IPS-15b (cell line): ENCODE results near the gene SELENOO.

Experiments
- H3K27me3 ChIP-seq: one replicate; pipeline ENCODE4 v1.6.1; 2013; ENCODE audit warnings: low read length; ENCODE audit not compliant: control insufficient read depth, insufficient read depth
- H3K36me3 ChIP-seq: one replicate; pipeline ENCODE4 v1.6.1; 2013; ENCODE audit warnings: low read length; ENCODE audit not compliant: control insufficient read depth, insufficient read depth
- H3K4me1 ChIP-seq: one replicate; pipeline ENCODE4 v1.6.1; 2013; ENCODE audit warnings: mild to moderate bottlenecking, low read length; ENCODE audit not compliant: control insufficient read depth, insufficient read depth
- H3K4me3 ChIP-seq: one replicate; pipeline ENCODE4 v1.5.1; 2013; ENCODE audit warnings: low read depth, low read length
- H3K9ac ChIP-seq: one replicate; pipeline ENCODE4 v1.6.1; 2013; ENCODE audit warnings: low read depth, mild to moderate bottlenecking, low read length
- H3K9me3 ChIP-seq: one replicate; pipeline ENCODE4 v1.6.1; 2013; ENCODE audit warnings: mild to moderate bottlenecking, low read length; ENCODE audit not compliant: control insufficient read depth, insufficient read depth

The SELENOO gene

GRCh38 chr22:50209893-50210292 is 9.1 kb downstream of the SELENOO start:
- Histone ChIP-seq H3K9me3 (no peaks in the 10 kb centered on the region), H3K36me3 (peaks cover 39% of the 10 kb centered on the region), H3K4me3 (no peak overlapping the region), H3K4me1 (no peaks in the 10 kb centered on the region), H3K9ac (no peak overlapping the region), H3K27me3 (no peaks in the 10 kb centered on the region)

- H3K9ac ChIP-seq = no peak overlapping the region
- no peaks in the 10 kb centered on the region for H3K4me1 ChIP-seq
- H3K9me3 ChIP-seq = no peaks in the 10 kb centered on the region
- no peaks in the 10 kb centered on the region for H3K27me3 ChIP-seq
- H3K4me3 ChIP-seq = no peak overlapping the region
- H3K36me3 ChIP-seq = peaks cover 45% of the 10 kb centered on the region
Observed at GRCh38 chr22:50210378-50211139, 9.7 kb downstream of the SELENOO start.

- H3K27me3 ChIP-seq = no peaks in the 10 kb centered on the region
- H3K9ac ChIP-seq = no peak overlapping the region
- no peak overlapping the region for H3K4me3 ChIP-seq
- H3K4me1 ChIP-seq = no peaks in the 10 kb centered on the region
- H3K9me3 ChIP-seq = no peaks in the 10 kb centered on the region
- peaks cover 51% of the 10 kb centered on the region for H3K36me3 ChIP-seq
Observed at GRCh38 chr22:50211147-50211546, 10.3 kb downstream of the SELENOO start.

- no peaks in the 10 kb centered on the region for H3K9me3 ChIP-seq
- H3K4me1 ChIP-seq = no peaks in the 10 kb centered on the region
- H3K27me3 ChIP-seq = no peaks in the 10 kb centered on the region
- no peak overlapping the region for H3K4me3 ChIP-seq
- no peak overlapping the region for H3K9ac ChIP-seq
- H3K36me3 ChIP-seq = peaks cover 65% of the 10 kb centered on the region
Observed at GRCh38 chr22:50213263-50213662, 12.5 kb downstream of the SELENOO start.

GRCh38 chr22:50215297-50216054 is 14.7 kb downstream of the SELENOO start:
- Histone ChIP-seq H3K4me3 (no peak overlapping the region), H3K4me1 (no peaks in the 10 kb centered on the region), H3K9ac (no peak overlapping the region), H3K36me3 (peaks cover 72% of the 10 kb centered on the region), H3K9me3 (no peaks in the 10 kb centered on the region), H3K27me3 (no peaks in the 10 kb centered on the region)

- Histone ChIP-seq H3K9me3 (no peaks in the 10 kb centered on the region), H3K4me3 (no peak overlapping the region), H3K9ac (no peak overlapping the region), H3K36me3 (peaks cover 73% of the 10 kb centered on the region), H3K4me1 (no peaks in the 10 kb centered on the region), H3K27me3 (no peaks in the 10 kb centered on the region)
Observed at GRCh38 chr22:50216055-50216683, 15.4 kb downstream of the SELENOO start.

GRCh38 chr22:50216684-50217520 is 16.1 kb downstream of the SELENOO start:
- H3K9me3 ChIP-seq = no peaks in the 10 kb centered on the region
- no peaks in the 10 kb centered on the region for H3K4me1 ChIP-seq
- H3K27me3 ChIP-seq = no peaks in the 10 kb centered on the region
- peaks cover 79% of the 10 kb centered on the region for H3K36me3 ChIP-seq
- no peak overlapping the region for H3K4me3 ChIP-seq
- H3K9ac ChIP-seq = no peak overlapping the region

- H3K9me3 ChIP-seq = no peaks in the 10 kb centered on the region
- H3K27me3 ChIP-seq = no peaks in the 10 kb centered on the region
- H3K4me1 ChIP-seq = no peaks in the 10 kb centered on the region
- no peak overlapping the region for H3K9ac ChIP-seq
- H3K36me3 ChIP-seq = peaks cover 80% of the 10 kb centered on the region
- no peak overlapping the region for H3K4me3 ChIP-seq
Observed at GRCh38 chr22:50217543-50218152, 16.8 kb downstream of the SELENOO start.

GRCh38 chr22:50218153-50218995 is 17.6 kb downstream of the SELENOO start:
- Histone ChIP-seq H3K36me3 (peaks cover 79% of the 10 kb centered on the region), H3K27me3 (no peaks in the 10 kb centered on the region), H3K4me1 (no peaks in the 10 kb centered on the region), H3K9me3 (no peaks in the 10 kb centered on the region), H3K9ac (no peak overlapping the region), H3K4me3 (no peak overlapping the region)

- no peaks in the 10 kb centered on the region for H3K27me3 ChIP-seq
- H3K4me3 ChIP-seq = no peak overlapping the region
- no peaks in the 10 kb centered on the region for H3K9me3 ChIP-seq
- no peak overlapping the region for H3K9ac ChIP-seq
- H3K36me3 ChIP-seq = peaks cover 81% of the 10 kb centered on the region
- H3K4me1 ChIP-seq = no peaks in the 10 kb centered on the region
Observed at GRCh38 chr22:50218996-50219727, 18.4 kb downstream of the SELENOO start.
